Hippocampal formation (tissue), 2 donors: ENCODE results near the gene CDH13.

Source experiments
- DNase-seq, 2 donors: peaks; one replicate each; lab custom pipeline; 2025; lab: John Stamatoyannopoulos, UW

Gene CDH13

DNA sequence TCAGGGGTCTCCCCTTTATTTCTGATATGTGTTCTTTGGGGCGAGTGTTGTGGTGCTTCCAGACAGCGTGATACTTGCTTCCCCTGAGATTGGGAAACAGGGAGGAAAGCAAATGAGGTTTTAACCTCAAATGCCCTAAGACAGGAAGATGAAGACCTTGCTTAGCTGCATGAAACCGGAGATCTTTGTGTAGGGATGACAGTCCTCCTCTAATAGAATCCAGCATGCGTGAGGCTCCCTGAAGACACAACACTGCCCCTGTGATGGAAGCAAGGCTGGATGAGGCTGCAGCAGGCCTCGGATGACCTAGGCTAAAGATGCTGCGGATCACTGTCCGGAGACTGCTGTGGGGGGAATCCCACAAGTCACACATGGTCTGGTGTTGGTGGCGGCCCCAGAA lies 491.0 kb downstream of the CDH13 start:
- DNase-seq, result no peak

GRCh38 chr16:83118365-83118764 lies 491.6 kb downstream of the CDH13 start:
- no peak for DNase-seq

GRCh38 chr16:83125999-83126568 lies 499.3 kb downstream of the CDH13 start:
- DNase-seq, result no peak

- no peak for DNase-seq
Observed at GRCh38 chr16:83128041-83128440, 501.3 kb downstream of the CDH13 start.

- DNase-seq, result no peak
Observed at GRCh38 chr16:83130039-83130438, 503.3 kb downstream of the CDH13 start.

- no peak for DNase-seq
Observed at GRCh38 chr16:83134638-83135037, 507.9 kb downstream of the CDH13 start.

DNA sequence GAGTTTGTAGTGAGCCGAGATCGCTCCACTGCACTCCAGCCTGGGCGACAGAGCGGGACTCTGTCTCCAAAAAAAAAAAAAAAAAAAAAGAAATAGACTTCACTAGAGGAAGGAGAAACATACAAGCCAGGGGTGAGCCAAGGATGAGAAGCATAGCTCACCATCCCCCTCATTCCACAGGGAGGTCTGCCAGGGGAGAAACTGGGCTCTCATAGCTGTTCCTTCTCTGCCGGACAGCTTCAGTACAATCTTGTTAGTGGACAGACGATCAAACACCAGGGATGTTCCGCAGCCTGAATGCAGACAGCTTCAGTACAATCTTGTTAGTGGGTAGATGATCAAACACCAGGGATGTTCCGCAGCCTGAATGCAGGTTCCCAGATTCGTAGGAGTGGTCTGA lies 509.6 kb downstream of the CDH13 start:
- no peak for DNase-seq

DNA sequence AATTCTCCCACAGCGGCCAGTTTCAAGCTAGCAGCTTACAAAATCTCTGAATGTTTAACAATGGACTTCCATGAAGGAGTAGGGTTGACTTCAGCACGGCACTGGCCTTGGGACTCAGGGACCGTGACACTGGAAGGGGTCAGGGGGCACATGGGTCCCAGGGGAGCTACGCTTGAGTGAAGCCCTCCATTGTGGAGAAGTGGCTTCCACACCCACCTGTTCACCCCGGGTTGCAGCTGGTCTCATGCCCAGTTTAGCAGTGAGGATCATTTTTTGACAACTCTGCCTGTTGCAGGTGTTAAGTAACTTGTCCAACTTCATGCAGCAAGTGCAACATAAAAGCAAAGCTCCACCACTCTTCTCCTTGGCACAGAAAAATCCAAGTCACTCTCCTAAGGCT lies 510.2 kb downstream of the CDH13 start:
- no peak for DNase-seq

DNA sequence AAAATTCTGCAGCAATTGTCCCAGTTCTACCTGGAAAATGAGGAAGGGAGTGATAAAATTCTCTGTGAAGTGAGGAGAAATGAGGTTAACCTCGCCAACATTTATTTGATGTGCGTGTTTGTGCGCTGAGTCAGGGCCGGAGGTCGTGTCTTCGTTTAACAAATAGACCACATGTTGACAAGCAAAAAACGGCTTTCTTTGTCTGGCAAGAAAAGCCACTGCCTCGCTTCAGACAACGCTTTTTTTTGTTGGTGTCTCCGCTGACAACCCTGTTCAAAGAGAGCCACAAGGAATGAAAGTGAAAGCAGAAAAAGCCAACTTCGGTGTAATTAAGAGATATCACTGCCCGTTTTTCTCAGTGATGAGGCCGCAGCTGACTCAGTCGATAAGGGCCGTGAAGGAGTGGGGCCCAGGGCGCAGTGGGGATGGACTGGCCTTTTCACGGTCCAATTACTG lies 510.6 kb downstream of the CDH13 start:
- DNase-seq, result no peak

DNA sequence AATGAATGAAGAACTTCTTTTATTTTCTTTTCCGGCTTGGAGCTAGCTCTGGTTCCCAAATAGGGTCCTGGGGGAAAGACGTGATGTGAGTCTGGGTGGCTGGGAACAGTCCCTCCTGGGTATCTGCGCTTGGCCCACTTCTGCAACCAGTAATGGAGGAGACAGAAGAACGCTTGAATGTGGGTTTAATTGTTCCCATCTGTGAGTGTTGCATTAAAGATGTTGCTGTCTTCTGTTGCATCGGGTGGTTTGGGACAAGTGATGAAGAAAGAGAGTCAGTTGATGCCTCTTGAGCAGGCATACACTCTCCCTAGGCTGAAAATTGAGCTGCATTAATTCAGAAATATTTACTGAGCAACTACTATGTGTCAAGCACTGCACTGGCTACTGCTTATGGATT lies 511.1 kb downstream of the CDH13 start:
- DNase-seq, result no peak

DNA sequence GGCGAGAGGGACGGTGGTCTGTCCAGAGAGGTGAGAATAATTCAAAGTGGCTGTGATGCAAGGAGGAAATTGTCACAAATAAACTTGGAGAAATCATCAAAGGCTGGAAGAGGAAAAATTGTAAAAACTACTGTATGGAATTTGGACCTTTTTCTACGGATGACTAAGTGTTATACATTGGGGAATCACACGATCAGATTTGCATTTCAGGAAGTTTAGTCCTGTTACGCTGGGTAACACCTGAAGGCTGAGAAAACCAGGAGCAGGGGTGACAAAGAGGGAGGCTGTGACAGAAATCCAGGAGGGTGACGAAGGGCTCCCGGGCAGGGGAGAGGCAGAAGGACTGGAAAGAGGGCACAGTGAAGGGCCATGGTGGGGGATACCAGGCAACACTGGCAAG lies 511.7 kb downstream of the CDH13 start:
- no peak for DNase-seq

DNA sequence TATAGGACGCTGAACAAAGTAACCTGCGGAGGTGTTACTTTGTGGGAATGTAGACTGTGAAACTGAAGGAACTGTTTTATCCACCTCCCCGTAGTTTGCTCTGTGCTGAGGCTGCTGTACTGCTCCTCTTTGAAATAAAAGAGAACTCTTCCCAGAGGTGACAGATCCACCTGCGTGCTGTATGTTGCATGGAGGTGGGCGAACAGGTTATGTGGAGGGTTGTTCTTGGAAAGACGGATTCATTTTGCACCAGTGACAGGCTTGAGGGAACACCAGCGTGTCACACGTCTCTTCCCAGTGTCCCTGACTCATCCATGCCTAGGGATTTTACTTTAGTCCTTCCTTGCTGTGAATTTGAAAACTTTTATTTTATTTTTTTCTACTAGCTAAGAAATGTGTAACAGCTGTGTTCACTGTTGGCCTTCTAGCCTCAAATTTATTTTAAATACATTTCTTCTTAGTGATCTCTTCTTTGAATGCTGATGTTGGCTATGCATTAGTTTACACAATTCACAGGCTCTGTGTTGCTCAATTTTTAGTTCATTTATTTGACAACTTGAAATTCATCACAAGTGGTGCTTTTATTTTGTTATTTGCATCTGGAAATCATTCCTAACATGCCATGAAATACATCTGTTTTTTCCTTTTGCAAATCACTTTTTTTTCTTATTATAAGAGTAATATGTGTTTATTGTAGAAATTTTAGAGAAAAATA lies 512.4 kb downstream of the CDH13 start:
- no peak for DNase-seq

GRCh38 chr16:83143788-83144187 lies 517.0 kb downstream of the CDH13 start:
- DNase-seq, result no peak

DNA sequence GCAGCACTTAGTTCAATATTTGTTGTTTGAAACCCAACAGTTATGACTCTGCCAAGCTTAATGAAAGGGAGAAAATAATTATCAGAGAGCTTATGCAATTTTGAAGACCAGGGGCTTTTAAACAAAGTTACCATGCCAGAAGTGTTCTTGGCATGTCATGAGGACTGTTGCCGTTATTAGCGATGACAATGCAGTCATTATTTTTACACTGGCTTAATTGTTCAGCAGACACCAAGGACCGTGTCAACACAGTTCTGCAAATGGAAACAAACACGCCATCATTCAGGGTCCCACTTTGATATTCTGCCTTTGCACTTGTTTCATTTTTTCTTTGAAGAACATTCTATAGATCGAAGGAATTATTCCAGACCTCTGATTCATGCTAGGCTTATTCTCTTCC lies 518.5 kb downstream of the CDH13 start:
- DNase-seq, result peak; percentile 17 to 54

DNA sequence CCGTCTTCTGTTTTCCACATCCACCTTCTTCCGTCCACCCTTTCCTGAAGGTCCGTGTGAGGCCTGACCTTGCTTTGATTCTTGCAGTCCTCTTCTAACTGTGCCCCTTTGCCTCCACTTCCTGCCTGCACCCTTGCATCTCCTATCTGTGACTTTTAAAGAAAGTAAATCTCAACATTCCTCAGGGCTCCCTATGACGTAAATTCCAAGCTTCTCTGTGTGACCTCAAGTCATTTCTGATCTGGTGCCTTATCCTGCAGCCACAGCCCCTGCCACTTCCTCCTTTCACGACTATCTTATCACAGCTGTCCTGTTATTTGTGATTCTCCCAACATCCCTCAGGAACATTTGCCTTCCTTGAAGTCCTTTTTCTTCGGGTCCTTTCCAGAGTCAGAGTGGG lies 520.5 kb downstream of the CDH13 start:
- DNase-seq, result no peak

- DNase-seq, result no peak
Observed at GRCh38 chr16:83158320-83158957, 531.7 kb downstream of the CDH13 start.

DNA sequence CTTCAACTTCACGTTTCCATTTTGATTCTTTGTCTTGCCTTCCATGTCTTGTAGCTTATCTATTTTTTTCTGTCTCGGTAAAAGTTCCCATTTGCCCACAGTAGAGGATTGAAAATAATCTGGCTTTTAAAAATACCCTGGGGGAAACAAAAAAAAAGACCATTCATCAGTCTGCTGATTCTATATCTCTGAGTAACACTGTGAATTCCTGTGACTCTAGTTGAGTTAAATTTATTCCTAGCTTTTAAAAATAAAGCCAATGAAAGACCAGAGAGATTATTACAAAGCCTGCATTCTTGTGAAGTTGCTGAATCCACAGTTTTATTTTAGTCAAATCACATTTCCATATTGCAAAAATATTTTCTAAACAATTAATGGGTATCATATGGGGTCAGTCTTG lies 532.3 kb downstream of the CDH13 start:
- no peak for DNase-seq

- DNase-seq, result no peak
Observed at GRCh38 chr16:83160287-83161020, 533.7 kb downstream of the CDH13 start.

GRCh38 chr16:83162791-83163190 lies 536.0 kb downstream of the CDH13 start:
- DNase-seq, result no peak

DNA sequence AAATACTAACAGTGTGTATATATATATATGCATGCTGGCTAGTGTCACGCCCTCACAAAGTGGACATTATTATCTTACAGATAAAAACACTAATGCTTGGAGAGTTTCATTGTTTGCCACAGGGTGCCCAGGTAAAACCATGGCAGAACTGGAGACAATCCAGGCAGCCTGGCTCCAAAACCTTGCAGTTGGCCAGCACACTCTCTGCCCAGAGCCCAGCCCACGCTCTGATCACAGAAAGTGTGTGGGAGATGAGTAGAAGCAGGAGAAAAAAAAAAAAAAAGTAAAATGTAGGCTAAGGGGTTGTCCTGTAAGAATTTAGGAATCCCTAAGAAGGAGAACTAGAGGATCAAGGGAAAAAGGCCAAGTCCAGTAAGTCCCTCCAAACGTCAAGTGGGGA lies 538.0 kb downstream of the CDH13 start:
- no peak for DNase-seq

DNA sequence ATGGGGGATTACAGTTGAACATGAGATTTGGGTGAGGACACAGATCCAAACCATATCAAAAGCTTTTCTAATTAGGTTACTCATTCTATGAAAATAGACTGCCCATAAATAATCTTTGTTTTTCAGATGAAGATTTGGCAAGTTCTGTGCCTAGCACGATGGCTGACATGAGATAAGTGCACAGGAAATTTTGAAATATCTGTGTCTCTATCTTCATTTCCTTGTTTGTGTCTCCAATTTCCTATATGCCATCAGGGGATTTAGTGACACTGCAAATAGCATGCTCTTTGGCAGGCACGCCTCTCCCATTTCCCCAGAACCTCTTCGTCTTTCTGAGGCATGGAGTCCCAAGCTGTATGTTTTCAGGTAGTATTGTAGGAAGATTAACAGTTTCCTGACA lies 544.6 kb downstream of the CDH13 start:
- no peak for DNase-seq

DNA sequence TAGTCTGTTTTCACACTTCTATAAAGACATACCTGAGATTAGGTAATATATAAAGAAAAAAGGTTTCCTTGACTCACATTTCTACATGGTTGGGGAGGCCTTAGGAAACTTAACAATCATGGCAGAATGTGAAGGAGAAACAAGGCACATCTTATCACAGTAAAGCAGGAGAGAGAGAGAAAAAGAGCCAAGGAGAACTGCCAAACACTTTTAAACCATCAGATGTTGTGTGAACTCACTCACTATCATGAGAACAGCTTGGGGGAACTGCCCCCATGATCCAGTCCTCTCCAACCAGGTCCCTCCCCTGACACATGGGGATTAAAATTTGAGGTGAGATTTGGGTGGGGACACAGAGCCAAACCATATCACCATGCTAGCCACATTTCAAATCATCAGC lies 547.9 kb downstream of the CDH13 start:
- DNase-seq, result no peak

GRCh38 chr16:83176802-83177201 lies 550.0 kb downstream of the CDH13 start:
- peak; percentile 5 to 15 for DNase-seq
